HG03039 (cell line): Measurements from ENCODE around the gene RIN3.
"Not testable (repeated sequence)": the region's sequence is repeated elsewhere in the genome, so short reads cannot be mapped to it uniquely, and the experiment has no call there.

ENCODE experiments used
- ATAC-seq: cut with Tn5 transposase; IDR thresholded peaks from one replicate; pipeline ENCODE4 v1.9.1; 2021; ENCODE audit warnings: mild to moderate bottlenecking, moderate library complexity; ENCODE audit not compliant: unreplicated experiment

The RIN3 gene

GRCh38 chr14:92527721-92528120, 14.1 kb downstream of the RIN3 start:
- no peak for ATAC-seq

- ATAC-seq: no peak
Observed at GRCh38 chr14:92528486-92529100, 15.0 kb downstream of the RIN3 start.

- no peak for ATAC-seq
Observed at GRCh38 chr14:92529903-92530302, 16.3 kb downstream of the RIN3 start.

GRCh38 chr14:92531106-92531873, 17.7 kb downstream of the RIN3 start:
- no peak for ATAC-seq

GRCh38 chr14:92532490-92533163, 19.0 kb downstream of the RIN3 start:
- no peak for ATAC-seq

- no peak for ATAC-seq
Observed at GRCh38 chr14:92534932-92535643, 21.5 kb downstream of the RIN3 start.

GRCh38 chr14:92536231-92536630, 22.6 kb downstream of the RIN3 start:
- ATAC-seq: not testable (repeated sequence)

GRCh38 chr14:92538412-92538985, 24.9 kb downstream of the RIN3 start:
- peak; percentile 55 for ATAC-seq

- ATAC-seq: no peak
Observed at GRCh38 chr14:92539419-92539818, 25.8 kb downstream of the RIN3 start.

- ATAC-seq: no peak
Observed at GRCh38 chr14:92539875-92540274, 26.3 kb downstream of the RIN3 start.

GRCh38 chr14:92540472-92541048, 27.0 kb downstream of the RIN3 start:
- no peak for ATAC-seq

GRCh38 chr14:92542766-92543554, 29.4 kb downstream of the RIN3 start:
- ATAC-seq: no peak

GRCh38 chr14:92544051-92544720, 30.6 kb downstream of the RIN3 start:
- ATAC-seq: no peak

GRCh38 chr14:92546347-92547053, 32.9 kb downstream of the RIN3 start:
- no peak for ATAC-seq

GRCh38 chr14:92549105-92549858, 35.7 kb downstream of the RIN3 start:
- ATAC-seq: no peak

GRCh38 chr14:92549859-92550230, 36.3 kb downstream of the RIN3 start:
- ATAC-seq: no peak

GRCh38 chr14:92551044-92551841, 37.7 kb downstream of the RIN3 start:
- ATAC-seq: peak; percentile 62
